Activated naive CD8-positive, alpha-beta T cell treated with anti-CD3 and anti-CD28 coated beads for 36 hours (primary cell): ENCODE results near the gene HSD11B1L. TPM values are rescaled to one million over a fixed set of nuclear protein-coding genes. Genes with fewer than 3 reads are reported as not detected.

Experiments used
- DNase-seq: peaks from one replicate; pipeline ENCODE4 v3.0.0; 2021
- H3K27ac Mint-ChIP-seq: one replicate; pipeline ENCODE4 v1.8.0; 2022; ENCODE audit warnings: mild to moderate bottlenecking, moderate library complexity, mixed read lengths
- H3K27me3 Mint-ChIP-seq: one replicate; pipeline ENCODE4 v1.8.0; 2022; ENCODE audit warnings: mild to moderate bottlenecking, mixed read lengths
- H3K36me3 Mint-ChIP-seq: one replicate; pipeline ENCODE4 v1.8.0; 2021; ENCODE audit warnings: mild to moderate bottlenecking, mixed read lengths
- H3K4me1 Mint-ChIP-seq: one replicate; pipeline ENCODE4 v1.8.0; 2021; ENCODE audit warnings: mixed read lengths
- H3K4me3 Mint-ChIP-seq: one replicate; pipeline ENCODE4 v1.8.0; 2022; ENCODE audit warnings: mild to moderate bottlenecking, moderate library complexity, mixed read lengths
- H3K9me3 Mint-ChIP-seq: one replicate; pipeline ENCODE4 v1.8.0; 2022; ENCODE audit warnings: mixed read lengths
- total RNA-seq, 2 experiments: library from RNA; stranded (reverse); gene quantifications; one replicate each; pipeline ENCODE4 v1.2.3, GENCODE V29; 2021

The HSD11B1L gene
- total RNA-seq, 2 experiments from 2014 or later = 1.5 to 3.2 TPM

DNA sequence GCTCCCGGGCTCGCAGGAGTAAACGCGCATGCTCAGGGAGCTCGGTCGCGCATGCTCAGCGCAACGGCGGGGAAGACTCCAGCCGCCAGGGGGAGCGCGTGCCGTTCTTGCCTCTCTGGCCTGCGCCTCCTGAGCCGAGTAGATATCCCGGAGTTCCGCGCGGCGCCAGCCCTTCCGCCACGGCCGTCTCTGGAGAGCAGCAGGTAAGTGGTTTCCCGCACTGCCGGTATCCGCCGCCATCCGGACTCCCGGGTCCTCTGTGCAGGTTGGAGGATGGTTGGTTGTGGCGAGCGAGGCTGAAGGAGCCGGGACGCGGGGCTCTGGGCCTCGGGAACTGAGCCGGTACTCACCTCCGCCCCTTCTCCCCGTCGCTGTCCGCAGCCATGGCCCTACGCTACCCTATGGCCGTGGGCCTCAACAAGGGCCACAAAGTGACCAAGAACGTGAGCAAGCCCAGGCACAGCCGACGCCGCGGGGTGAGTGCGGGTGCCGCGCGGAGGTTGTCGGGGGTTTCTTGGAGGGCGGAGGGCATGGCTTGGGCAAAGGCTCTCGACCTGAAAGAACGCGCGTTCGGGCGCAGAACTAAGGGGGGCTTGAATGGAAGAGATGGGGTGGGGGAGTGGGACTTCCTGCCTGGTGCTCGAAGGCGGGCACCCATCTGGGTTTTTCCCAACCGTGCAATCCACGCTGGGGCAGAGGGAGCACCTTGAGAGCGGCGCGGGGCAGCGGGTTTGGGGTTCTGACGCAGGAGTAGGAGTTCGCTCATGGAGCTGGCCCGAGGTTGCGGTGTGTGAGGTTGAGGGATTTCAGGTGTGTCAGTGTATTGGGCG is 9.5 kb downstream of the HSD11B1L start, which contains the start of gene RPL36:
Gene RPL36, plus strand, starts transcription at position 171 of the 830 bp plus-strand sequence. Its CDS starts 213 bp downstream, at position 384.
- Mint-ChIP-seq H3K36me3 (peaks cover 47% of the 10 kb centered on the region), H3K4me3 (peak within 1 kb of the TSS; percentile 99), H3K27ac (peak within 1 kb of the TSS; percentile 99), H3K9me3 (no peaks in the 10 kb centered on the region), H3K27me3 (peaks cover 15% of the 10 kb centered on the region), H3K4me1 (peaks cover 22% of the 10 kb centered on the region)
- peak; percentile 98 for DNase-seq

DNA sequence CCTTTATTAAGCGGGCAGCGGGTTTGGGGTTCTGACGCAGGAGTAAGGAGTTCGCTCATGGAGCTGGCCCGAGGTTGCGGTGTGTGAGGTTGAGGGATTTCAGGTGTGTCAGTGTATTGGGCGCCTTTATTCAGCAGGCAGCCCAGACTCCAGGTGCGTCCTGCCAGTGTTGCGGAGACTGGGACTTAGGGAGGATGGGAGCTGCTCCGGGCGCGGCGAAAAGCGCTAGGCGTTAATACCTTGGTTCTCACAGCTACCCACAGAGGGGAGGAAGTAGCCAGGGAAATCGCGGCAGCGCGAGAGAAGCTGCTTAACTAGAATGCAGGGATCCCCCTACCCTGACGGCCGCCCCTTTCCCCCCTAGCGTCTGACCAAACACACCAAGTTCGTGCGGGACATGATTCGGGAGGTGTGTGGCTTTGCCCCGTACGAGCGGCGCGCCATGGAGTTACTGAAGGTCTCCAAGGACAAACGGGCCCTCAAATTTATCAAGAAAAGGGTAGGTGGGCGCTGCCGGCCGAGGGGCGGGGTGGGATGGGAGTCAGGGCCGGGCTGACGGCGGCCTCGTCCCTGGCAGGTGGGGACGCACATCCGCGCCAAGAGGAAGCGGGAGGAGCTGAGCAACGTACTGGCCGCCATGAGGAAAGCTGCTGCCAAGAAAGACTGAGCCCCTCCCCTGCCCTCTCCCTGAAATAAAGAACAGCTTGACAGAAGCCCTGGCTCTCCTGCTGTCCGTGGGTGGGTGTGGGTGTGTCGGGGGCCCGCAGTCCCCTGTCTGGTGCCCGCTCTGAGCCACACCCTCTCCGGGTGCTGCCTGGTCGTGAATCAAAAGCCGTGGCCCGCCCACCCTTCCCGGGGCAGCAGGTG is 10.4 kb downstream of the HSD11B1L start:
- Mint-ChIP-seq H3K27me3 (peaks cover 15% of the 10 kb centered on the region), H3K4me3 (peak overlapping the region; percentile 99), H3K27ac (peak overlapping the region; percentile 99), H3K36me3 (peaks cover 47% of the 10 kb centered on the region), H3K4me1 (peaks cover 21% of the 10 kb centered on the region), H3K9me3 (no peaks in the 10 kb centered on the region)
- peak; percentile 76 for DNase-seq

DNA sequence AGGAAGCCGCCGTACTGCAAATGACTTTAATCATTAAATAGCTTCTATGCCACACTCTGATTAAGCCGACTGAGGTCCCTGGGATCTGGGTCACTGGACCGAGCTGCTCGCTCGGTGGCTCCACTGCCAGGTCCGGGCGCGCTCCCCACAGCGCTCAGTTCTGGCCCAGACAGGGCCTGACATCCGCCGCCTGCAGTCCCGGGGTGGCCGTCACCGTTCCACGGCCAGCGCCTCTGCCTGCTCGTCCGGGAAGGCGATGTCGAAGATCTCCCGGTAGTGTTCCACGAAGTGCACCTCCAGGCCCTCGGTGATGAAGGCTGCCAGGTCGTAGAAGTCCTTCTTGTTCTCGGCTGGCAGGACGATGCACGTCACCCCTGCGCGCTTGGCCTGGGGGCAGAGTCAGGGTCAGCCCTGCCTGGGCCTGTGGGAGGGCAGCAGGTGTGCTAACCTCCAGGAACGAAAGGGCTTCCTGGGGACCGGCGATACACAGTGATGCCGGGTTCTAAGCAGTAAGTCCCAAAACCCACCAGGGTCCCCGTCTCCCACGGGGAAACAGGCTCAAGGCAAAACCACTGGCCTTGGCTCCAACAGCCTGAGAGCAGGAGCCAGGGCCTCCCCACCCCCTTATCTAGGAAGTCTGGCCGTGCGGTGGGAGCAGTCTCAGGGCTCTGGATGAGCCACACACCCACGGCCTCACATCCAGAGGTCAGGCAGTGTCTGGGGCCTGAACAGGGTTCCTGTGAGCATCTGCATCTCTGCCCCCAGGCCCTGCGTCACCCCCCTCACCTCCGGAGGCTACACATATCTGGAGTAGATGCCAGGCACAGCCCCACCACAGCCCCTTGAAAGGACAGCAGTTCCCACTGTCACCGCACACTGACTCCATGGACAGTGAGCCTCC is 11.2 kb downstream of the HSD11B1L start:
- Mint-ChIP-seq H3K36me3 (peaks cover 53% of the 10 kb centered on the region), H3K4me3 (peak overlapping the region; percentile 99), H3K4me1 (peaks cover 21% of the 10 kb centered on the region), H3K27me3 (peaks cover 15% of the 10 kb centered on the region), H3K27ac (peak overlapping the region; percentile 99), H3K9me3 (no peaks in the 10 kb centered on the region)
- peak; percentile 34 for DNase-seq

DNA sequence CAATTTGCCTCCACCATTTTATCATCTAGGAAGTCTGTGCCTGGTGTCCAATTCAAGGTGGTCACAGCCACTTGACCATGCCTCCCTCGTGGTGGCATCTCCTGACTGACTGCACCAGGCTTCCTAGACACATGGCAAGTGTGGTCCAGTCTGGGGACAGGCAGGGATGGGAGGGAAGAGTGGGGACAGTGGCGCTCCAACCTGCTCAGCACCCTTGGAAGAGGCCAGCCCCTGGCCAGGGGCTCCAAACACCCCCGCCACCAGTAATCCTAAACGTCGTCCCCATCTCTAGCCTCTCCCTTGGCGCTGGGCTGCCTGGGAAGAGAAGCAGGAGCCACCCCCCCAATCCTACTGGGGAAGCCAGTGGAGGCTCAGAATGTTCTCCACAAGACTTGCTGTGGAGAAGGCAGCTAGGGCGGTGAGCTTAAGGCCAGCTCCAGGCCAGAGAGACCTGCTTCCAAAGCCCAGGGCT is 11.9 kb downstream of the HSD11B1L start:
- peaks cover 15% of the 10 kb centered on the region for H3K27me3 Mint-ChIP-seq
- H3K4me3 Mint-ChIP-seq = peak overlapping the region; percentile 99
- peaks cover 55% of the 10 kb centered on the region for H3K36me3 Mint-ChIP-seq
- peaks cover 21% of the 10 kb centered on the region for H3K4me1 Mint-ChIP-seq
- DNase-seq = no peak
- no peaks in the 10 kb centered on the region for H3K9me3 Mint-ChIP-seq
- H3K27ac Mint-ChIP-seq = peak overlapping the region; percentile 99

DNA sequence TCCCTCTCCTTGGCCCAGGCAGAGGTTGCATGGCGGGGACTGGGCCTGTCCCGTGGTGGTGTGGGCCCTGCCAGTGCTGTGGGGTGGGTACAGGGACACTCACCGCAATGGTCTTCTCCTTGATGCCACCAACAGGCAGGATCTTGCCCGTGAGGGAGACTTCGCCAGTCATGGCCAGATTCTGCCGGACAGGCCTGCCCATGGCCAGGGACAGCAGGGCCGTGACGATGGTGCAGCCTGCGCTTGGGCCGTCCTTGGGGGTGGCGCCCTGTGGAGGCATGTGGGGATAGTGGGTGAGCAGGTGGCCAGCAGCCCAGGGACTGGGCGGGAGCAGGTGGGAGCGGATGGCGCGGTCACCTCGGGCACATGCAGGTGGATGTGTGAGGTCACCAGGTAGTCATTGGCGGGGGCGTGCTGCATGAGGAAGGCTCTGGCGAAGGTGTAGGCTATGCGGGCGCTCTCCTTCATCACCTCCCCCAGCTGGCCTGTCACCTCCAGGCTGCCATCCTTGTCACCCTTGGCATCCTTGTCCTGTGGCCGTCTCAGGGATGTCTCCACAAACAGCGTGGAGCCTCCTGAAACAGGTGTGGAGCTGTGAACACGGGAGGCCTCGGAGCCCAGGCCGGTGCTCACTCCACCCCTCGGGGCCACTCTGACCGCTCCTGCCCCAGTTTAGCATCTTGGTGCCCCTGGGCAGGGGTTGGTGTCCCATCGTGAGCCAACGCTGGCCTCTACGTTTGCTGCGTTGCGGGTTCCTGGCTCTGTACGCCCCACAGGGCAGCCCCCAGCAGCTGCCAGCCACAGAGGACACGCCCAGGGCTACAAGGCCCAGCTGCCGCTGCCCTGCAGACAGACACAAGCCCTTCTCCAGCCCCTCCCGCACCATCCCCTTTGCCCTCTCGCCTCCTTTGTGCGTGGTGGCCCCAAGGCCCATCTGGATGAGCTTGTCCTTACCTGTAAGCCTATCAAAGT is 12.7 kb downstream of the HSD11B1L start:
- peak; percentile 43 for DNase-seq
- peaks cover 54% of the 10 kb centered on the region for H3K36me3 Mint-ChIP-seq
- H3K4me3 Mint-ChIP-seq = peak overlapping the region; percentile 99
- peaks cover 15% of the 10 kb centered on the region for H3K27me3 Mint-ChIP-seq
- no peaks in the 10 kb centered on the region for H3K9me3 Mint-ChIP-seq
- peak overlapping the region; percentile 99 for H3K27ac Mint-ChIP-seq
- H3K4me1 Mint-ChIP-seq = peaks cover 21% of the 10 kb centered on the region

DNA sequence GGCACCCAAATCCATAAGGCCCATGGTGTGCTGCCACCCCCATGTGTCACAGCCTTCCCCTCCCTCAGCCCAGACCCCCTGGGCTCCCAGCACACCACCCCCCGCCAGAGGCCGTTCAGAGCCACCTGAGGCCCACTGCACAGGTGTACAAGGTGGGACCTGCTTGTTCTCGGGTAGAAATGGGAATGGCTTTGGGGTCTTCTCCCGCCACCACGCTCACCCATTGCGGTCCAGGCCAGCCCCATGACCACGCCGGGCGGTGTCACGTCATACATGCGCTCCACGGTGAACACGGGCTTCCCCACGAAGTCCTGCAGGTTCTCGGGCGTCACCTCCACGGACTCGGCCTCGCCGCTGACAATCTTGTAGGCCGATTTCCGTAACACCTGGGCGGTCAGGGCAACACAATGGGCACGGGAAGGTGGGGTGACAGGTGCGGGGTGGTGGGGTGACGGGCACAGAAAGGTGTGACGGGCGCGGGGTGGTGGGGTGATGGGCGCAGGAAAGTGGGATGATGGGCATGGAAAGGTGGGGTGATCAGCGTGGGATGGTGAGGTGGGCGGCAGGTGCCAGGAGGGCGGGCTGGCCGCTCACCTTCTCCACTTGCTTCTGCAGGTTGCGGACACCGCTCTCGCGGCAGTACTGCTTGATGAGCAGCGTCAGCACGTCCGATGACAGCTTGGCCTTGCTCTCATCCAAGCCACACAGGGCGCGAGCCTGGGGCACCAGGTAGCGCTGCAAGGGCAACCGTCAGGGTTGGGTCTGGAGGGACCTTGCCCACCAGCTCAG is 13.5 kb downstream of the HSD11B1L start:
- Mint-ChIP-seq H3K4me1 (peaks cover 21% of the 10 kb centered on the region), H3K36me3 (peaks cover 59% of the 10 kb centered on the region), H3K27me3 (peaks cover 15% of the 10 kb centered on the region), H3K4me3 (peak overlapping the region; percentile 99), H3K27ac (peak overlapping the region; percentile 73), H3K9me3 (no peaks in the 10 kb centered on the region)
- DNase-seq = no peak

DNA sequence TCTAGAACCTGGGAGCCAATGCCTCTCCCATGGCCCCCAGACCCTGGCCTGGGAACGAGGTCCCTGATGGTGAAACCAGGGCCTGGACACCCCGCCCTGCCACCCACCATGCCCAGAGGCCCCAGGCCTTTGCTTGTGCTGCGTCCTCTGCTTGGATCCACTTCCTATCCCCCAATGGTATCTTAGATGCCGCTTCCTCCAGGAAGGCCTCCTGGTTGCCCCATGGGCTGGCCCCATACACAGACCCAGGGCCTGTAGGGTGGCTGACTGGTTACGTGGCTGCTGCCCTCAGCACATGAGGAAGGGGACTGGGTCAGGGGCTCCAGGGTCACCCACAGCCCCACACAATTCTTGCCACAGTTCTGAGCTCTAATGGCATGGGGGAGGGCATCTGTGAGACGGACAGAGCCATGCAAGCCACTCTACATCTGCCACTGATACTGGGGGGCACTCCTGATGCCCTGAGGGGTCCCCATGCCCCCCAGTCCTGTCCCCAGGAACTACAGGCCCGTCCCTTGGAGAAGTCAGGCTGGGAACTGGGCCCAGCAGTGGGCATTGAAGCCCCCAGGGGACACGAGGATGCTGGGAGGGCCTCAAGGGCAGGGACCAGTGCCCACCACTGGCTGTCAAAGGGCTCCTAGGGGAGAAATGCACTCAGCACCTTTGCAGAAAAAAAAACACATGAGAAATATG is 14.3 kb downstream of the HSD11B1L start:
- peak overlapping the region; percentile 60 for H3K27ac Mint-ChIP-seq
- H3K4me3 Mint-ChIP-seq = peak overlapping the region; percentile 61
- peaks cover 18% of the 10 kb centered on the region for H3K4me1 Mint-ChIP-seq
- H3K36me3 Mint-ChIP-seq = peaks cover 60% of the 10 kb centered on the region
- peaks cover 13% of the 10 kb centered on the region for H3K27me3 Mint-ChIP-seq
- no peaks in the 10 kb centered on the region for H3K9me3 Mint-ChIP-seq
- no peak for DNase-seq

DNA sequence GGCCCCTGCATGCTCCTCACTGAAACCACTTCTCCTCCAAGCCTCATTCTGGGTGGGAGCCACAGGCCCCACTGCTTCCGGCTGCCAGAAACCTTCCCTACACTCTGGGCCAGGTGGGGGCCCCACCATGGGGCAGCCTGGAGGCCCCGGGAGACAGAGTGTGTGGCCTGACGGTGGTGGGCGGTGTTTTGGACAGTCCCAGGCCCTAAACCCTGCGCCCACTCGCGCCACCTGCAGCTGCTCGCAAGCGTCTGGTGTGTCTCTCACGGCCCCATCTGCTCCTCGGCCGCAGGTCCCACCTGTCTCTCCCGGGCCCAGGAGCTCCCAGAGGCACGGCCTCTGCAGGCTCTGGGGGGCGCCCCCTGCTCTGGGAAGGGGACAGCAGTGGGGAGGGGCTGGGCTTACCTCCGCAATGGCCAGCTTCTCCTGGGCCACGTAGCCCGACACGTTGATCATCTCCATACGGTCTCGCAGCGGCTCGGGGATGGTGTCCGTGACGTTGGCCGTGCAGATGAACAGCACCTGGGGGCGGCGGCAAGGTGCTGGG is 14.9 kb downstream of the HSD11B1L start:
- H3K9me3 Mint-ChIP-seq = no peaks in the 10 kb centered on the region
- H3K27ac Mint-ChIP-seq = peak overlapping the region; percentile 60
- DNase-seq = no peak
- no peak overlapping the region for H3K4me3 Mint-ChIP-seq
- peaks cover 57% of the 10 kb centered on the region for H3K36me3 Mint-ChIP-seq
- peaks cover 12% of the 10 kb centered on the region for H3K4me1 Mint-ChIP-seq
- H3K27me3 Mint-ChIP-seq = peaks cover 7% of the 10 kb centered on the region

DNA sequence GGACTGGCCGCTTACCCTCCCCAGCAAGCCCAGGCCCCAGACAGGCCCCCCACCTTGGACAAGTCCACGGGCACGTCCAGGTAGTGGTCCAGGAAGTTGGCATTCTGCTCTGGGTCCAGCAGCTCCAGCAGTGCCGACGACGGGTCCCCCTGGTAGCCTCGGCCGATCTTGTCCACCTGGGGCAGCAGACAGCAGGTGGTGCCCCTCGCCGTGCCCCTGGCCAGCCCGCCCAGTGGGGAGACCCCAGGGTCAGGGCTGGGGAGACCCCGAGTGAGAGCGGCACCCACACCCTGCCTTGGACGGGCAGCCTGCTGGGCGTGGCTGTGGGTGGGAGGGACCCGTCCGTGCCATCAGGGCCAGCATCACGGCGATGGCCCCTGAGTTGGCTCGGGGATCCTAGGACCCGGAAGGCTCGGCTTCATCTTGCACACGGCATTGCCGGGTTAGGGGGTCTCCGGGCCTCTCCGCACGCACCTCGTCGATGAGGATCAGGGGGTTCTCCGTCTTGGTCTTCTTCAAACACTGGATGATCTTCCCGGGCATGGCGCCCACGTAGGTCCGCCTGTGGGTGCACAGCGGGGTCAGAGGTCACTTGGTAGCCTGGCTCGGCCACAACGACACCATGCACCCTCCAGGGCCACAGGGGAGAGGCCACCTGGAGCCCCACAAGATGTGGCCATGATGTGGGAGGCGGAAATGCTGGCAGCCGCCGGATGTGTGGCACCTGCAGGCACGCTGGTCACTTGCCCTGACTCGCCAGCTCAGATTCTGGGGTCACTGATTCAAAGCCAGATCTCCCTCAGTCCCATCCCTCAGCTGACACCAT is 15.6 kb downstream of the HSD11B1L start:
- DNase-seq = no peak
- H3K4me3 Mint-ChIP-seq = no peak overlapping the region
- peaks cover 57% of the 10 kb centered on the region for H3K36me3 Mint-ChIP-seq
- peaks cover 11% of the 10 kb centered on the region for H3K4me1 Mint-ChIP-seq
- peaks cover 7% of the 10 kb centered on the region for H3K27me3 Mint-ChIP-seq
- H3K27ac Mint-ChIP-seq = peak overlapping the region; percentile 81
- H3K9me3 Mint-ChIP-seq = no peaks in the 10 kb centered on the region

DNA sequence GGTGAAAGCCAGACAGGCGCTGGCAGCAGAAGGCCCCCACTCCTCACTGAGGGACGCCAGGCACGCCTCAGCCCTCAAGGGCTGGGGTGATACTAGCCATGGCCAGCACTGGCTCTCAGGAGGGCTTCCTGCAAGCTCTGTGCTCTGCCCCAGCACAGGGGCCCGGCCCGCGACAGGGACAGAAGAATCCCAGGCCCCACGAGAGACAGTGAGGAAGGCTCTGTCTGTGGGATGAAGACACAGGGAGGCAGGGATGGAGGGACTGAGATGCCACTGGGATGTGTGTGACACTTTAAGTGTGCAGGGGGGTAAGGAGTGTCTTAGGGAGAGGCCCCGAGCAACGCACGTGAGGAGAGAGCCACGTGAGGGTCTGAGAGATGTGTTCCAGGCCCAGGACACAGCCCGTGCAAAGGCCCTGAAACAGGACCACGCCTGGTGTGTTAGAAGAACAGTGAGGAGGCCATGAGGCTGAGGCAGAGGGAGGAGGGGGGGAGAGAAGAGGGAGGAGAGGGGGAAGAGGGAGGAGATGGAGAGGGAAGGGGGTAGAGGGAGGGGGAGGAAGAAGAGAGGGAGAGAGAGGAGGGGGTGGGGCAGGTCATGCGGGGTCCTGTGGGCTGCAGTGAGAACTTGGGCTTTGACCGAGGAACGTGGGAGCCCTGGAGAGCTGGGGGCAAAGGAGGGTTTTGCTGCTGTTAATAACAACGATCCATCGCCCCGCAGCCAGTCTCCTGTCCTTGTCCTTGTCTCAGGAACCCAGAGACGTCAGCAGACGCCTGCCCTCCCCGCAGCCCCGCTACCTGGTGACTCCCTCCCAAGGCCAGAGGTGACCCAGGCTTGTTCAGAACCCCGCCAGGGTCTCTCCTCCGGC is 16.4 kb downstream of the HSD11B1L start:
- H3K9me3 Mint-ChIP-seq = no peaks in the 10 kb centered on the region
- no peak for DNase-seq
- peaks cover 2% of the 10 kb centered on the region for H3K27me3 Mint-ChIP-seq
- H3K27ac Mint-ChIP-seq = peak overlapping the region; percentile 81
- H3K36me3 Mint-ChIP-seq = peaks cover 52% of the 10 kb centered on the region
- H3K4me3 Mint-ChIP-seq = no peak overlapping the region
- peaks cover 7% of the 10 kb centered on the region for H3K4me1 Mint-ChIP-seq
